HepG2 (cell line): ENCODE data around the gene ELP1.

Experiments used
- CAMTA2 ChIP-seq: sonication (generic); formaldehyde crosslinking; IDR thresholded peaks from 2 replicates; pipeline ENCODE4 v1.4.0; 2020; ENCODE audit warnings: mild to moderate bottlenecking, missing genetic modification reagents, borderline replicate concordance
- CEBPB ChIP-seq: IDR thresholded peaks from 2 replicates; pipeline ENCODE4 v1.6.1; 2011; ENCODE audit warnings: low read depth, low read length, improper control_type of control experiment, borderline replicate concordance
- NCOR1 ChIP-seq: fragments of 200-600 bp; sonication (generic); IDR thresholded peaks from 2 replicates; pipeline ENCODE4 v1.7.0; 2017; ENCODE audit warnings: antibody characterized with exemption, low read length, borderline replicate concordance
- POLR2AphosphoS5 ChIP-seq: IDR thresholded peaks from 2 replicates; pipeline ENCODE4 v1.6.1; 2012; ENCODE audit warnings: low read depth, low read length
- ZNF343 ChIP-seq: sonication (generic); formaldehyde crosslinking; IDR thresholded peaks from 2 replicates; pipeline ENCODE4 v1.4.0; 2020; ENCODE audit warnings: mild to moderate bottlenecking, missing genetic modification reagents
- ZNF510 ChIP-seq: sonication (generic); formaldehyde crosslinking; IDR thresholded peaks from 2 replicates; pipeline ENCODE4 v1.4.0; 2020; ENCODE audit warnings: low read depth, mild to moderate bottlenecking, missing genetic modification reagents

GRCh38 chr9:108842610-108843295, 91.2 kb downstream of the ELP1 start:
- no peak for TF ChIP-seq POLR2AphosphoS5
- TF ChIP-seq ZNF343 (CRISPR knock-in tag) = no peak
- no peak for TF ChIP-seq ZNF510 (CRISPR knock-in tag)
- no peak for TF ChIP-seq CEBPB
- TF ChIP-seq NCOR1 = no peak
- no peak for TF ChIP-seq CAMTA2 (CRISPR knock-in tag)
